DMS79 treated with DMSO at 0.1 percent for 48 hours (cell line): ENCODE results near the gene LRRC8D.

Experiments used
- DNase-seq: peaks from one replicate; lab custom pipeline; 2025; lab: John Stamatoyannopoulos, UW

LRRC8D gene

GRCh38 chr1:89871768-89872473, 51.1 kb downstream of the LRRC8D start:
- DNase-seq = no peak

- no peak for DNase-seq
Measured at GRCh38 chr1:89872567-89872966, 51.7 kb downstream of the LRRC8D start.

- no peak for DNase-seq
Measured at GRCh38 chr1:89873288-89873687, 52.5 kb downstream of the LRRC8D start.

GRCh38 chr1:89873770-89874169, 52.9 kb downstream of the LRRC8D start:
- no peak for DNase-seq

GRCh38 chr1:89876463-89876862, 55.6 kb downstream of the LRRC8D start:
- DNase-seq = no peak

GRCh38 chr1:89877756-89878155, 56.9 kb downstream of the LRRC8D start:
- DNase-seq = no peak

- DNase-seq = no peak
Measured at GRCh38 chr1:89878256-89878655, 57.4 kb downstream of the LRRC8D start.

- no peak for DNase-seq
Measured at GRCh38 chr1:89880679-89881078, 59.8 kb downstream of the LRRC8D start.

GRCh38 chr1:89881415-89882058, 60.7 kb downstream of the LRRC8D start:
- DNase-seq = no peak

GRCh38 chr1:89882348-89883029, 61.7 kb downstream of the LRRC8D start:
- no peak for DNase-seq

- no peak for DNase-seq
Measured at GRCh38 chr1:89883030-89883379, 62.2 kb downstream of the LRRC8D start.

GRCh38 chr1:89884718-89885596, 64.1 kb downstream of the LRRC8D start:
- DNase-seq = no peak

- no peak for DNase-seq
Measured at GRCh38 chr1:89887270-89887669, 66.4 kb downstream of the LRRC8D start.

GRCh38 chr1:89887713-89888112, 66.9 kb downstream of the LRRC8D start:
- DNase-seq = no peak

- DNase-seq = no peak
Measured at GRCh38 chr1:89888480-89889322, 67.9 kb downstream of the LRRC8D start.

GRCh38 chr1:89889323-89889615, 68.4 kb downstream of the LRRC8D start:
- DNase-seq = no peak

GRCh38 chr1:89890085-89890752, 69.4 kb downstream of the LRRC8D start:
- DNase-seq = no peak

- no peak for DNase-seq
Measured at GRCh38 chr1:89892816-89893215, 72.0 kb downstream of the LRRC8D start.

- DNase-seq = no peak
Measured at GRCh38 chr1:89894210-89895201, 73.7 kb downstream of the LRRC8D start.
